OCI-LY1 (cell line): ENCODE measurements around the gene C1QC.

Source experiments
- EZH2 ChIP-seq: fragments of 200-600 bp; sonication (generic), shearing (Covaris generic); IDR thresholded peaks from 2 replicates; pipeline ENCODE4 v1.8.0; 2017; ENCODE audit warnings: borderline replicate concordance, mixed run types, mild to moderate bottlenecking, antibody characterized with exemption, low read length, moderate library complexity, mixed read lengths
- TF ChIP-seq, protein P1 (sequence below): fragments of 200-600 bp; sonication (generic), shearing (Covaris generic); IDR thresholded peaks from 2 replicates; pipeline ENCODE4 v1.5.1; 2017; ENCODE audit warnings: mild to moderate bottlenecking, antibody characterized with exemption, low read length, moderate library complexity, mixed read lengths

GRCh38 chr1:22676916-22677583, 33.6 kb downstream of the C1QC start:
- TF ChIP-seq EZH2: no peak
- TF ChIP-seq, protein P1, sequence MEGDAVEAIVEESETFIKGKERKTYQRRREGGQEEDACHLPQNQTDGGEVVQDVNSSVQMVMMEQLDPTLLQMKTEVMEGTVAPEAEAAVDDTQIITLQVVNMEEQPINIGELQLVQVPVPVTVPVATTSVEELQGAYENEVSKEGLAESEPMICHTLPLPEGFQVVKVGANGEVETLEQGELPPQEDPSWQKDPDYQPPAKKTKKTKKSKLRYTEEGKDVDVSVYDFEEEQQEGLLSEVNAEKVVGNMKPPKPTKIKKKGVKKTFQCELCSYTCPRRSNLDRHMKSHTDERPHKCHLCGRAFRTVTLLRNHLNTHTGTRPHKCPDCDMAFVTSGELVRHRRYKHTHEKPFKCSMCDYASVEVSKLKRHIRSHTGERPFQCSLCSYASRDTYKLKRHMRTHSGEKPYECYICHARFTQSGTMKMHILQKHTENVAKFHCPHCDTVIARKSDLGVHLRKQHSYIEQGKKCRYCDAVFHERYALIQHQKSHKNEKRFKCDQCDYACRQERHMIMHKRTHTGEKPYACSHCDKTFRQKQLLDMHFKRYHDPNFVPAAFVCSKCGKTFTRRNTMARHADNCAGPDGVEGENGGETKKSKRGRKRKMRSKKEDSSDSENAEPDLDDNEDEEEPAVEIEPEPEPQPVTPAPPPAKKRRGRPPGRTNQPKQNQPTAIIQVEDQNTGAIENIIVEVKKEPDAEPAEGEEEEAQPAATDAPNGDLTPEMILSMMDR: no peak
